22Rv1 (cell line): ENCODE data around the gene GCN1.
"Not testable (repeated sequence)": the region's sequence is repeated elsewhere in the genome, so short reads cannot be mapped to it uniquely, and the experiment has no call there.

ENCODE experiments used
- H3K27ac ChIP-seq: fragments of 450-650 bp; 2 replicates; pipeline ENCODE4 v1.5.1; 2017
- CTCF ChIP-seq: fragments of 450-650 bp; IDR thresholded peaks from 2 replicates; pipeline ENCODE4 v1.5.1; 2017; ENCODE audit warnings: mild to moderate bottlenecking
- ZFX ChIP-seq: fragments of 450-650 bp; IDR thresholded peaks from 2 replicates; pipeline ENCODE4 v1.6.1; 2017; ENCODE audit warnings: antibody characterized with exemption, borderline replicate concordance

The GCN1 gene

GRCh38 chr12:120211243-120211903 lies 16.9 kb upstream of the GCN1 start:
- peak overlapping the region; percentile 32; the same call in 1 of the 2 replicates for H3K27ac ChIP-seq
- TF ChIP-seq CTCF (no peak), ZFX (no peak)

- TF ChIP-seq CTCF, result no peak
- no peak for TF ChIP-seq ZFX
- H3K27ac ChIP-seq, result peak overlapping the region; percentile 11; the same call in 1 of the 2 replicates
These were observed 15.3 kb upstream of the GCN1 start for GRCh38 chr12:120209851-120210250.

- no peak overlapping the region for H3K27ac ChIP-seq
- TF ChIP-seq CTCF (no peak), ZFX (no peak)
These were observed 12.7 kb upstream of the GCN1 start for GRCh38 chr12:120207227-120207626.

- H3K27ac ChIP-seq, result not testable (repeated sequence)
These were observed 12.3 kb upstream of the GCN1 start for GRCh38 chr12:120206781-120207180.

GRCh38 chr12:120206228-120206627 lies 11.7 kb upstream of the GCN1 start:
- H3K27ac ChIP-seq, result 0 out of 2 replicates have a peak overlapping the region, but pooled peaks have one; percentile 1
- TF ChIP-seq CTCF, result no peak
- TF ChIP-seq ZFX, result no peak

GRCh38 chr12:120204171-120204570 lies 9.7 kb upstream of the GCN1 start:
- no peak overlapping the region for H3K27ac ChIP-seq
- TF ChIP-seq ZFX, result no peak
- no peak for TF ChIP-seq CTCF

- no peak for TF ChIP-seq CTCF
- TF ChIP-seq ZFX, result no peak
- H3K27ac ChIP-seq, result peak overlapping the region; percentile 99
These were observed 5.9 kb upstream of the GCN1 start for GRCh38 chr12:120200364-120200800.
